Epidermal melanocyte (primary cell): ENCODE measurements around the gene LLCFC1.

Experiments
- DNase-seq: peaks from one replicate; pipeline ENCODE4 v3.0.0; 2011; ENCODE audit warnings: low spot score; ENCODE audit not compliant: insufficient read length

The LLCFC1 gene

DNA sequence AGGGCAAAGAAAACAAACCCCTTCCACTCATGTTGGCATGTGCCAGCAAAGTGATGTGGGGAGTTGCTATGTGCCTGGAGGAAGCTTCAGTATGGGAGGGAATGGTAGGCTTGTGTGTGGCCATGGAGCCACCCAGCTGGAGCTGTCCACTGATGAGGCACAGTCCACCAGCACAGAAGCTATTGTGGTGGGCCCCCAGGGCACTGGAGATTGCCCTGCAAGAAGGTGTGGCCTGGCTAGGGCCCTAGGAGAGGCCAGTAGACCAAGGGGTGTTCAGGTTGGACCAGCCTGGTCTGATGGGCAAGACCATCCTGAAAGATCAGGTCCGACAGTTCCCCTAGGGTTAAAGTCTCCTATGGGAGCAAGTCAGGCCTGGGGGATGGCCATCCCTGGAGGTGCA lies 45.0 kb downstream of the LLCFC1 start:
- DNase-seq, result no peak
